K562 (cell line): ENCODE measurements around the gene TMC5. TPM values are rescaled to one million over a fixed set of nuclear protein-coding genes. Genes with fewer than 3 reads are reported as not detected.

Experiments used
- ATAC-seq: fragments of 200-7000 bp; cut with Tn5 transposase; 3 replicates; pipeline ENCODE4 v1.9.1; 2020; ENCODE audit warnings: moderate library complexity
- BruUV-seq: library from RNA; stranded (reverse); fragments of 400-500 nt; replicated peaks from 2 replicates; lab custom pipeline; 2021; lab: Mats Ljungman, UMichigan
- CTCF ChIA-PET: fragments of 300-600 bp; formaldehyde crosslinking; extraction: SDS; loops from one replicate; lab custom pipeline; 2021; ENCODE audit warnings: low intra/inter-chr PET ratio; lab: Yijun Ruan, JAX
- POLR2A ChIA-PET: fragments of 300-600, 350-650 bp; sonication (Branson Sonifier 250); formaldehyde crosslinking; extraction: SDS; loops from one replicate; lab custom pipeline; 2021; ENCODE audit warnings: antibody characterized with exemption, inconsistent platforms; lab: Yijun Ruan, JAX
- DNase-seq, 4 experiments: peaks; one replicate each; pipeline versions ENCODE4 v3.0.0 to v3.0.0-alpha.2; 2011 to 2018; ENCODE audit warnings: low spot score in 3 of 4, mixed read lengths in 3 of 4; ENCODE audit errors: extremely low read depth in 1 of 4
- FAIRE-seq: peaks from 2 replicates; lab custom pipeline; 2011; peaks lifted over from hg19 to GRCh38; lab: Jason Lieb, UNC
- H2AFZ ChIP-seq: 2 replicates; pipeline ENCODE4 v1.6.0; 2011; ENCODE audit warnings: low read depth, low read length, control low read depth, inconsistent platforms
- H3K27ac ChIP-seq: fragments of 200-600 bp; 3 replicates; pipeline ENCODE4 v1.8.0; 2011; ENCODE audit warnings: low read depth, mild to moderate bottlenecking, control low read depth, inconsistent platforms, low read length, moderate library complexity, mixed read lengths; ENCODE audit errors: extremely low read depth
- H3K27me3 ChIP-seq, 2 experiments: fragments of 300-600 bp in 1 of 2; 2 replicates in 1 of 2; 3 replicates in 1 of 2; pipeline versions ENCODE4 v1.6.0 to v1.8.0; 2011; ENCODE audit warnings: inconsistent platforms in 2 of 2, low read length in 2 of 2, mild to moderate bottlenecking in 1 of 2, mixed read lengths in 1 of 2, moderate library complexity in 1 of 2; ENCODE audit not compliant: control insufficient read depth in 2 of 2, insufficient read depth in 2 of 2
- H3K36me3 ChIP-seq: fragments of 300-600 bp; 3 replicates; pipeline ENCODE4 v1.8.0; 2011; ENCODE audit warnings: mild to moderate bottlenecking, low read length, inconsistent platforms; ENCODE audit not compliant: control insufficient read depth, insufficient read depth
- H3K4me1 ChIP-seq, 2 experiments: fragments of 200-600 bp in 1 of 2; replicated peaks in 1 of 2; 2 replicates in 1 of 2; 3 replicates in 1 of 2; pipeline versions ENCODE4 v1.5.1 to v1.8.0; 2011; ENCODE audit warnings: inconsistent platforms in 2 of 2, low read length in 2 of 2, mild to moderate bottlenecking in 1 of 2, mixed read lengths in 1 of 2, moderate library complexity in 1 of 2; ENCODE audit not compliant: control insufficient read depth in 2 of 2, insufficient read depth in 2 of 2
- H3K4me2 ChIP-seq: 2 replicates; pipeline ENCODE4 v1.6.1; 2011; ENCODE audit warnings: low read length, control low read depth, inconsistent platforms, mixed read lengths; ENCODE audit not compliant: insufficient read depth
- H3K4me3 ChIP-seq: fragments of 200-600 bp; sonication (generic), shearing (Covaris generic); 2 replicates; pipeline ENCODE4 v1.5.1; 2016; ENCODE audit warnings: control low read depth, inconsistent platforms
- H3K79me2 ChIP-seq: fragments of 200-600 bp; 3 replicates; pipeline ENCODE4 v1.8.0; 2011; ENCODE audit warnings: low read length, inconsistent platforms; ENCODE audit not compliant: control insufficient read depth, insufficient read depth
- H3K9ac ChIP-seq, 2 experiments: 2 replicates each; pipeline versions ENCODE4 v1.6.0 to v1.6.1; 2011; ENCODE audit warnings: low read depth in 2 of 2, low read length in 2 of 2, control low read depth in 1 of 2, inconsistent platforms in 1 of 2, mild to moderate bottlenecking in 1 of 2, mixed read lengths in 1 of 2; ENCODE audit not compliant: insufficient read depth in 1 of 2
- H3K9me1 ChIP-seq: one replicate; pipeline ENCODE4 v1.6.0; 2011; ENCODE audit warnings: inconsistent platforms, mild to moderate bottlenecking, low read length, moderate library complexity; ENCODE audit not compliant: control insufficient read depth, insufficient read depth
- H3K9me3 ChIP-seq: replicated peaks from 2 replicates; pipeline ENCODE4 v1.5.1; 2011; ENCODE audit warnings: low read depth, low read length, inconsistent platforms; ENCODE audit not compliant: control insufficient read depth, insufficient read depth
- H4K20me1 ChIP-seq: replicated peaks from 2 replicates; pipeline ENCODE4 v1.6.1; 2011; ENCODE audit warnings: low read length, inconsistent platforms, mixed read lengths; ENCODE audit not compliant: control insufficient read depth, insufficient read depth
- CHD1 ChIP-seq: fragments of 200-600 bp; sonication (generic); IDR thresholded peaks from one replicate; pipeline ENCODE4 v1.6.1; 2012; ENCODE audit warnings: mild to moderate bottlenecking, moderate library complexity, low read length, inconsistent platforms
- CTCF ChIP-seq, 3 experiments: IDR thresholded peaks in 2 of 3; conservative IDR thresholded peaks in 1 of 3; 2 replicates each; pipeline ENCODE4 v1.5.1; 2011 to 2012; ENCODE audit warnings: low read length in 3 of 3, mild to moderate bottlenecking in 3 of 3, control low read depth in 2 of 3, improper control_type of control experiment in 1 of 3, inconsistent platforms in 1 of 3, low read depth in 1 of 3, mixed read lengths in 1 of 3, moderate library complexity in 1 of 3; ENCODE audit not compliant: insufficient read depth in 2 of 3
- FOXA3 ChIP-seq, 2 experiments: fragments of 450-650 bp in 1 of 2; sonication (generic) in 1 of 2; formaldehyde crosslinking; IDR thresholded peaks in 1 of 2; conservative IDR thresholded peaks in 1 of 2; 2 replicates each; pipeline versions ENCODE4 v1.4.0 to v1.8.0; 2020 to 2022; ENCODE audit warnings: mild to moderate bottlenecking in 2 of 2, missing genetic modification reagents in 1 of 2
- GABPA ChIP-seq: fragments of 200-800 bp; sonication (Bioruptor generic); conservative IDR thresholded peaks from 2 replicates; pipeline ENCODE4 v1.6.1; 2016; ENCODE audit warnings: low read depth, missing genetic modification characterization, missing compliant biosample characterization
- MCM2 ChIP-seq: fragments of 450-650 bp; IDR thresholded peaks from 2 replicates; pipeline ENCODE4 v1.6.1; 2017; ENCODE audit warnings: low read depth, mild to moderate bottlenecking
- PRMT5 ChIP-seq: sonication (generic); formaldehyde crosslinking; IDR thresholded peaks from 2 replicates; pipeline ENCODE4 v1.5.0; 2020; ENCODE audit warnings: missing genetic modification reagents
- PTTG1 ChIP-seq: fragments of 450-650 bp; IDR thresholded peaks from 2 replicates; pipeline ENCODE4 v1.6.1; 2016; ENCODE audit warnings: low read depth, mild to moderate bottlenecking, missing genetic modification characterization, missing compliant biosample characterization
- REST ChIP-seq, 2 experiments: fragments of 450-650 bp; formaldehyde crosslinking in 1 of 2; IDR thresholded peaks; 2 replicates each; pipeline versions ENCODE4 v1.4.0 to v1.6.1; 2014 to 2020; ENCODE audit warnings: mild to moderate bottlenecking in 2 of 2, borderline replicate concordance in 1 of 2, low read depth in 1 of 2
- TRIM24 ChIP-seq, 2 experiments: fragments of 450-650 bp; IDR thresholded peaks; 2 replicates each; pipeline ENCODE4 v1.6.1; 2016
- TRIM25 ChIP-seq: fragments of 450-650 bp; IDR thresholded peaks from 2 replicates; pipeline ENCODE4 v1.7.0; 2016; ENCODE audit warnings: borderline replicate concordance
- in situ Hi-C: fragments of 300-500 bp; cut with MboI; formaldehyde crosslinking; loops from 4 replicates; pipeline ENCODE4 v1.15.0; 2018; ENCODE audit warnings: inconsistent platforms, mixed read lengths
- intact Hi-C: fragments of 100-400 bp; cut with micrococcal nuclease; formaldehyde crosslinking; loops from 2 replicates; pipeline ENCODE4 v1.14.2; 2022
- polyA plus RNA-seq, 8 experiments: library from polyadenylated mRNA; depleted of rRNA in 4 of 8; stranded (reverse) in 5 of 8; unstranded in 3 of 8; fragments of >200 nt; fragmentation: Nextera tagmentation in 2 of 8; fragmentation: Illumina TruSeq in 1 of 8; extraction: Ambion mirVana in 2 of 8; extraction: Trizol in 1 of 8; gene quantifications; 2 replicates each; pipeline versions ENCODE4 v1.2.1 to v1.2.3, GENCODE V29; 2011 to 2014; ENCODE audit warnings: inconsistent platforms in 1 of 8, missing spikeins in 1 of 8
- total RNA-seq, 7 experiments: library from RNA; depleted of rRNA in 6 of 7; stranded (reverse); fragments of >200 nt in 6 of 7; fragmentation: Illumina TruSeq in 2 of 7; extraction: Trizol in 2 of 7; gene quantifications; 2 replicates each; pipeline versions ENCODE4 v1.2.1 to v1.2.3, GENCODE V29; 2011 to 2021; ENCODE audit warnings: low replicate concordance in 1 of 7

Gene TMC5
- total and polyA plus RNA-seq, 9 of the 15 experiments (the other 6 are each of a cell fraction or from before 2014, with no cell fraction given), result 0.83 to 2.6 (median 1.6) TPM

GRCh38 chr16:19432429-19432828 lies 14.7 kb downstream of the TMC5 start:
- H3K27me3 ChIP-seq, result peaks cover 0 to 3% of the 10 kb centered on the region in 2 experiments; a peak in 2 of 5 replicates
- no peaks in the 10 kb centered on the region for H3K9me1 ChIP-seq
- no peaks in the 10 kb centered on the region for H3K36me3 ChIP-seq
- DNase-seq, result peak in 1 of 4 experiments; percentile 18
- peak; percentile 67 for ATAC-seq
- in situ Hi-C loops, result no loop called here
- H3K4me1 ChIP-seq, result peaks cover 0 to 6% of the 10 kb centered on the region in 2 experiments; a peak in 2 of 5 replicates
- no peaks in the 10 kb centered on the region for H3K79me2 ChIP-seq
- BruUV-seq, result no TSS peak
- H2AFZ ChIP-seq, result peak overlapping the region; percentile 64
- POLR2A ChIA-PET, result interaction anchor here (0.9 to 1.2 kb wide), 2 partner anchors 9 to 123 kb away, joined by 3 read pairs; partner anchors contain the start of gene VPS35L
- FAIRE-seq, result no peak
- no peaks in the 10 kb centered on the region for H3K9me3 ChIP-seq
- no peak overlapping the region; the same call in 1 of the 2 replicates for H3K4me2 ChIP-seq
- H3K27ac ChIP-seq, result no peak overlapping the region
- no peak overlapping the region for H3K4me3 ChIP-seq
- no peaks in the 10 kb centered on the region for H4K20me1 ChIP-seq
- no peak overlapping the region for H3K9ac ChIP-seq
- intact Hi-C loops, result no loop called here
- CTCF ChIA-PET, result no interaction called here
- peak; percentile 39; the same call in 1 of the 2 replicates for TF ChIP-seq GABPA
- TF ChIP-seq MCM2, result no peak
- TF ChIP-seq PTTG1 (tag), result no peak
- no peak for TF ChIP-seq CHD1
- TF ChIP-seq TRIM25, result no peak
- no peak for TF ChIP-seq CTCF (IDR thresholded peaks at IDR 0.05 in 2 of 3, conservative IDR thresholded peaks at IDR 0.05 in 1 of 3; ENCODE audit: insufficient read depth in 2 of 3, low read depth in 1 of 3, low read length in 3 of 3)
- peak in 1 of 2 experiments; percentile 83; a peak in 2 of 4 replicates for TF ChIP-seq FOXA3 (CRISPR knock-in tag; conservative IDR thresholded peaks at IDR 0.05 in 1 of 2, IDR thresholded peaks at IDR 0.05 in 1 of 2)
- TF ChIP-seq PRMT5 (CRISPR knock-in tag), result no peak
- peak; percentile 27; the same call in 1 of the 2 replicates for TF ChIP-seq REST (IDR thresholded peaks at IDR 0.05; ENCODE audit: borderline replicate concordance)
- TF ChIP-seq REST (CRISPR knock-in tag; IDR thresholded peaks at IDR 0.05; ENCODE audit: low read depth), result no peak
- TF ChIP-seq TRIM24 (IDR thresholded peaks at IDR 0.05), result peak in 1 of 2 experiments; percentile 26; a peak in 1 of 4 replicates
